ENCODE results near the gene ACAT2.

DNA sequence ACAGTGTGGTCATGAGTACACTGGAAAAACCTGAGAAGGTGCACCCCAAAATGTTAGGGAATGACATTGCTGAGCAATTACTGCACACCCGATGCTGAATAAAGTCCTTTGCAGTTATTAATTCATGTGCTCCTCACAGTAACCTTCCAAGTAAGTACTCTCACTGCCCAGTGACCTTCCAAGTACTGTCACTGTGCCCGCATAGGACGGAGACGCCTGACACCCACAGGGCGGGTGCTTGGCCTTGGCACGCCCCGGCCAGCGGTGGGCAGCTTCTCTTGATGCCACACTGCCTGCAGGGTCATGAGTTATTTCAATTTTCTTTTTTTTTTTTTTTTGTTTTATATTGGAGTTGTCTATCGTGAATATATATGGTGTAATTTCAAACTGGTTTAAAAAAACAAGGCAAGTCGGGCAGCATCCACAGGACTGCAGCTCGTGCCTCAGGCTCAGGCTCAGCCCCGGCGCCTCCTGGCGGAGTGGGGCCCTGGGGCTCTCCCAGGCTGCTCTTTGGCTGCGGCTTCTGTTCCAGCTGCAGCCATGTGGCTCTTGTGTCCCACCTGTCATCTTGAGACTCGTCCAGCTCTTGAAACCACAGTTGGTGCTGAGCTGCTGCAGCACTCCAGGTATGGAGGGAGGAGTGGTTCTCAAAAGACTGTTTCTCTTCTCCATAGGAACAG lies 65.3 kb downstream of the ACAT2 start:
- TF ChIP-seq, protein P1, sequence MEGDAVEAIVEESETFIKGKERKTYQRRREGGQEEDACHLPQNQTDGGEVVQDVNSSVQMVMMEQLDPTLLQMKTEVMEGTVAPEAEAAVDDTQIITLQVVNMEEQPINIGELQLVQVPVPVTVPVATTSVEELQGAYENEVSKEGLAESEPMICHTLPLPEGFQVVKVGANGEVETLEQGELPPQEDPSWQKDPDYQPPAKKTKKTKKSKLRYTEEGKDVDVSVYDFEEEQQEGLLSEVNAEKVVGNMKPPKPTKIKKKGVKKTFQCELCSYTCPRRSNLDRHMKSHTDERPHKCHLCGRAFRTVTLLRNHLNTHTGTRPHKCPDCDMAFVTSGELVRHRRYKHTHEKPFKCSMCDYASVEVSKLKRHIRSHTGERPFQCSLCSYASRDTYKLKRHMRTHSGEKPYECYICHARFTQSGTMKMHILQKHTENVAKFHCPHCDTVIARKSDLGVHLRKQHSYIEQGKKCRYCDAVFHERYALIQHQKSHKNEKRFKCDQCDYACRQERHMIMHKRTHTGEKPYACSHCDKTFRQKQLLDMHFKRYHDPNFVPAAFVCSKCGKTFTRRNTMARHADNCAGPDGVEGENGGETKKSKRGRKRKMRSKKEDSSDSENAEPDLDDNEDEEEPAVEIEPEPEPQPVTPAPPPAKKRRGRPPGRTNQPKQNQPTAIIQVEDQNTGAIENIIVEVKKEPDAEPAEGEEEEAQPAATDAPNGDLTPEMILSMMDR (IDR thresholded peaks at IDR 0.05; ENCODE audit: poor library complexity, severe bottlenecking) = no peak
- TF ChIP-seq SMC3 (conservative IDR thresholded peaks at IDR 0.05; ENCODE audit: poor library complexity) (no peak), POLR2AphosphoS5 (IDR thresholded peaks at IDR 0.05) (no peak), RAD21 (conservative IDR thresholded peaks at IDR 0.05) (no peak)
